Hepatocyte (in vitro differentiated cells): Measurements from ENCODE around the gene RBM4B. TPM values are rescaled to one million over a fixed set of nuclear protein-coding genes. Genes with fewer than 3 reads are reported as not detected.
A peak's percentile ranks its signal among the peaks of the same experiment; 100 is the strongest.

Experiments
- DNase-seq: peaks from one replicate; pipeline ENCODE4 v3.0.0-alpha.2; 2016; ENCODE audit warnings: low spot score
- H2AFZ ChIP-seq: fragments of 200-600 bp; sonication (generic); 2 replicates; pipeline ENCODE4 v1.6.0; 2016; ENCODE audit warnings: antibody characterized with exemption, mild to moderate bottlenecking
- H3K27ac ChIP-seq: fragments of 200-600 bp; sonication (generic); 2 replicates; pipeline ENCODE4 v1.5.1; 2016; ENCODE audit warnings: mild to moderate bottlenecking
- H3K27me3 ChIP-seq: fragments of 200-600 bp; sonication (generic); 2 replicates; pipeline ENCODE4 v1.6.1; 2016
- H3K36me3 ChIP-seq: fragments of 200-600 bp; sonication (generic); replicated peaks from 2 replicates; pipeline ENCODE4 v1.5.1; 2016; ENCODE audit warnings: low read depth; ENCODE audit not compliant: insufficient read depth
- H3K4me1 ChIP-seq: fragments of 200-600 bp; sonication (generic); 2 replicates; pipeline ENCODE4 v1.5.1; 2016; ENCODE audit warnings: mild to moderate bottlenecking, moderate library complexity; ENCODE audit not compliant: insufficient read depth
- H3K4me2 ChIP-seq: fragments of 200-600 bp; sonication (generic); 2 replicates; pipeline ENCODE4 v1.6.0; 2016
- H3K4me3 ChIP-seq: fragments of 200-600 bp; sonication (generic); 2 replicates; pipeline ENCODE4 v1.5.1; 2016; ENCODE audit warnings: mild to moderate bottlenecking
- H3K79me2 ChIP-seq: fragments of 200-600 bp; sonication (generic); 2 replicates; pipeline ENCODE4 v1.6.0; 2017; ENCODE audit warnings: mild to moderate bottlenecking
- H3K9me2 ChIP-seq: fragments of 200-600 bp; sonication (generic); replicated peaks from 2 replicates; pipeline ENCODE4 v1.6.0; 2017; ENCODE audit warnings: mild to moderate bottlenecking; ENCODE audit not compliant: insufficient read depth
- H3K9me3 ChIP-seq: fragments of 200-600 bp; sonication (generic); 2 replicates; pipeline ENCODE4 v1.5.1; 2016; ENCODE audit warnings: low read depth, mild to moderate bottlenecking
- H4K20me1 ChIP-seq: fragments of 200-600 bp; sonication (generic); 2 replicates; pipeline ENCODE4 v1.6.0; 2016; ENCODE audit warnings: mild to moderate bottlenecking; ENCODE audit not compliant: insufficient read depth, poor library complexity, severe bottlenecking
- EZH2 ChIP-seq: fragments of 200-600 bp; sonication (generic); IDR thresholded peaks from 2 replicates; pipeline ENCODE4 v1.6.1; 2016; ENCODE audit warnings: antibody characterized with exemption, mild to moderate bottlenecking, borderline replicate concordance
- EZH2phosphoT487 ChIP-seq: fragments of 200-600 bp; sonication (generic); IDR thresholded peaks from one replicate; pipeline ENCODE4 v1.6.1; 2018; ENCODE audit warnings: antibody characterized with exemption, mild to moderate bottlenecking, low read depth, moderate library complexity; ENCODE audit not compliant: unreplicated experiment, severe bottlenecking
- WGBS: methylation state at CpG from one replicate; pipeline ENCODE4 v1.1.6; 2016; ENCODE audit warnings: low lambda C conversion rate; ENCODE audit errors: missing lambda C conversion rate; 5-methylcytosine and 5-hydroxymethylcytosine counted together
- polyA plus RNA-seq: library from polyadenylated mRNA; unstranded; fragments of >200 nt; fragmentation: Nextera tagmentation; extraction: Ambion mirVana; gene quantifications from 2 replicates; pipeline ENCODE4 v1.2.1, GENCODE V29; 2016
- small RNA-seq: library from RNA; depleted of rRNA; stranded (forward); fragments of <200 nt; gene quantifications from one replicate; pipeline ENCODE3, GENCODE V24; 2014
- total RNA-seq: library from RNA; depleted of rRNA; stranded (reverse); fragments of >200 nt; gene quantifications from 2 replicates; pipeline ENCODE4 v1.2.3, GENCODE V29; 2014
- TF ChIP-seq, protein P1 (sequence below): fragments of 200-600 bp; sonication (generic); IDR thresholded peaks from 2 replicates; pipeline ENCODE4 v1.5.1; 2016; ENCODE audit warnings: antibody characterized with exemption, mild to moderate bottlenecking; ENCODE audit not compliant: poor library complexity

Gene RBM4B
- total and polyA plus RNA-seq, 2 experiments from 2014 or later = 25.7 to 33.4 TPM

DNA sequence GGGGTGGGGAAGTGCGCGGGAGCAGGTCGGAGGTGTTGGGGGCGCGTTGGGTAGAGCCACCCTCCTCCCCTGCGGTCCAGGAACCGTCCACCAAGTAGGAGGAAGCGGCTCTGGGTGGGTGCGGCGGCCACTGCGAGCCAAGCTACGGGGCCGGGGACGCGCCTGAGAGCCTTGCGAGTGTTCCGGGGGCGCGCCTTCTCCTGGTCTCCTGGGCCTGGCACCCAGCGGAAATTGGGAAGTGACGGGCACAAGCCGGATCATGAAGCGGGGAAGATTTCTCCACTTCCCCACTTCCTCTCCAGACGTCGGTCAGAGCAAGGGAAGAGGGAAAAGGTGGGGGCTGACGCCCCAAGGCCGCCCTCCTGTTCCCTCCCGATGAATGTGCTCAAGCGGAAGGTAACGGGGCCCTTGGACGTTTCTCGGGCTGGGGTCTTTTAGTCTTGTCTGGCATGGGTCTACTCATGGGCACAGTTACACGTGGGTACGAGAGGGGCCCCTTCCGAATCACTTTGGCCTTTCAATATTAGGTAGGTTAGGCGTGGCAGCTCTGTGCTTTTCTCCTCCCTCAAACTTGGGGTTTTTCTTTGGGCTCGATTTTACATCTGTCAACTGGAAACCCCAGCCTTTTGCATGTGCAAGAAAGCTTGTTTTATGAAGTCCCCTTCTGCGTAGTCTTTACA, 60.4 kb downstream of the RBM4B start:
- DNase-seq = no peak
- Histone ChIP-seq H2AFZ (peak overlapping the region; percentile 33), H3K79me2 (peaks cover 61% of the 10 kb centered on the region), H3K27ac (peak overlapping the region; percentile 92), H3K9me3 (no peaks in the 10 kb centered on the region), H3K36me3 (no peaks in the 10 kb centered on the region), H3K27me3 (no peaks in the 10 kb centered on the region), H3K9me2 (no peaks in the 10 kb centered on the region), H4K20me1 (peaks cover 52% of the 10 kb centered on the region), H3K4me2 (peak overlapping the region; percentile 98), H3K4me1 (peaks cover 16% of the 10 kb centered on the region), H3K4me3 (peak overlapping the region; percentile 51)
- 2% methylated on average over 38 of the region's 38 CpGs for WGBS
- TF ChIP-seq EZH2phosphoT487 (no peak), EZH2 (no peak)
- TF ChIP-seq, protein P1, sequence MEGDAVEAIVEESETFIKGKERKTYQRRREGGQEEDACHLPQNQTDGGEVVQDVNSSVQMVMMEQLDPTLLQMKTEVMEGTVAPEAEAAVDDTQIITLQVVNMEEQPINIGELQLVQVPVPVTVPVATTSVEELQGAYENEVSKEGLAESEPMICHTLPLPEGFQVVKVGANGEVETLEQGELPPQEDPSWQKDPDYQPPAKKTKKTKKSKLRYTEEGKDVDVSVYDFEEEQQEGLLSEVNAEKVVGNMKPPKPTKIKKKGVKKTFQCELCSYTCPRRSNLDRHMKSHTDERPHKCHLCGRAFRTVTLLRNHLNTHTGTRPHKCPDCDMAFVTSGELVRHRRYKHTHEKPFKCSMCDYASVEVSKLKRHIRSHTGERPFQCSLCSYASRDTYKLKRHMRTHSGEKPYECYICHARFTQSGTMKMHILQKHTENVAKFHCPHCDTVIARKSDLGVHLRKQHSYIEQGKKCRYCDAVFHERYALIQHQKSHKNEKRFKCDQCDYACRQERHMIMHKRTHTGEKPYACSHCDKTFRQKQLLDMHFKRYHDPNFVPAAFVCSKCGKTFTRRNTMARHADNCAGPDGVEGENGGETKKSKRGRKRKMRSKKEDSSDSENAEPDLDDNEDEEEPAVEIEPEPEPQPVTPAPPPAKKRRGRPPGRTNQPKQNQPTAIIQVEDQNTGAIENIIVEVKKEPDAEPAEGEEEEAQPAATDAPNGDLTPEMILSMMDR = no peak

DNA sequence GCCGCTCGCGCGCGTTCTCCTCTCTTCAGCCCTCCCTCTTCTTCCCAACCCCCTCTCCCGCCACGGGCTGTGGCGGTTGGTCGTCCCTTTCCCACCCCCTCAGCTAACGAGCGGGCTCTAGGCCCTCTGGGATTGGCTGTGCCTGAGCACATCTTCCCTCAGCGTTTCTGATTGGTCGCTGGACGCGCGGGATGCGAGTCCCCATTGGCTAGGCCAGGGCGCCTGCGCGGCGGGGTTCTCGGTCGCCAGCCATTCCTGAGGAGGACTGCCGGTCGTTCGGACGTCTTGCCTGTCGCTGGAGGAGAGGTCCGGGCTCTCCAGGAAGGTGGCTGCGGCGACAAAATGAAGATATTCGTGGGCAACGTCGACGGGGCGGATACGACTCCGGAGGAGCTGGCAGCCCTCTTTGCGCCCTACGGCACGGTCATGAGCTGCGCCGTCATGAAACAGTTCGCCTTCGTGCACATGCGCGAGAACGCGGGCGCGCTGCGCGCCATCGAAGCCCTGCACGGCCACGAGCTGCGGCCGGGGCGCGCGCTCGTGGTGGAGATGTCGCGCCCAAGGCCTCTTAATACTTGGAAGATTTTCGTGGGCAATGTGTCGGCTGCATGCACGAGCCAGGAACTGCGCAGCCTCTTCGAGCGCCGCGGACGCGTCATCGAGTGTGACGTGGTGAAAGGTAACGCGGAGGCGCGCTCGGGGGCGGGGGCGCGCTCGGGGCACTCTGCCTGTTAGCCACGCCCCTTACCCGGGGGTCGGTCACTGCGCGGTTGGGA, 61.1 kb downstream of the RBM4B start, which contains the start of gene RBM14:
RBM14 (plus strand) TSS at position 252 of the 776 bp plus-strand sequence; CDS start at position 343, 91 bp downstream.
- Histone ChIP-seq H3K9me3 (no peaks in the 10 kb centered on the region), H4K20me1 (peaks cover 45% of the 10 kb centered on the region), H3K27ac (peak within 1 kb of the TSS; percentile 96), H3K4me2 (peak within 1 kb of the TSS; percentile 98), H3K79me2 (peaks cover 54% of the 10 kb centered on the region), H2AFZ (peak within 1 kb of the TSS; percentile 68), H3K36me3 (no peaks in the 10 kb centered on the region), H3K4me3 (peak within 1 kb of the TSS; percentile 51), H3K4me1 (peaks cover 16% of the 10 kb centered on the region), H3K27me3 (no peaks in the 10 kb centered on the region), H3K9me2 (no peaks in the 10 kb centered on the region)
- WGBS = under 1% methylated on average over 85 of the region's 90 CpGs
- TF ChIP-seq, protein P1 = no peak
- no peak for TF ChIP-seq EZH2phosphoT487
- no peak for TF ChIP-seq EZH2
- peak; percentile 100 for DNase-seq

Small RNA genes within 50 kb of the gene (small RNA-seq; reads per million reads assigned to genes)
- gene RN7SL12P (not detected), gene RNU4-39P (not detected)

Other genes starting within 250 kb of the RBM4B start
- gene MRPL11, start 239.0 kb downstream of the RBM4B start, total RNA-seq = 45.6 and 60.6 TPM in 2 replicates
- gene MRPL11, start 239.0 kb downstream of the RBM4B start, polyA plus RNA-seq = 57.1 and 59.8 TPM in 2 replicates
- gene PELI3, start 211.0 kb downstream of the RBM4B start, total RNA-seq = 5.5 and 6.7 TPM in 2 replicates
- gene PELI3, start 211.0 kb downstream of the RBM4B start, polyA plus RNA-seq = 5.5 and 10.9 TPM in 2 replicates
- 46.0 and 56.0 TPM in 2 replicates for gene DPP3, start 197.5 kb downstream of the RBM4B start, total RNA-seq
- 54.8 and 57.3 TPM in 2 replicates for gene DPP3, start 197.5 kb downstream of the RBM4B start, polyA plus RNA-seq
- gene BBS1, start 167.3 kb downstream of the RBM4B start, total RNA-seq = 25.1 and 33.4 TPM in 2 replicates
- gene BBS1, start 167.3 kb downstream of the RBM4B start, polyA plus RNA-seq = 27.7 and 33.9 TPM in 2 replicates
- 10.3 and 11.5 TPM in 2 replicates for gene ZDHHC24, start 131.8 kb downstream of the RBM4B start, total RNA-seq
- gene ZDHHC24, start 131.8 kb downstream of the RBM4B start, polyA plus RNA-seq = 16.9 and 18.3 TPM in 2 replicates
- gene ACTN3, start 131.0 kb downstream of the RBM4B start, total RNA-seq = not detected in 2 replicates
- 0.09 and 0.58 TPM in 2 replicates for gene ACTN3, start 131.0 kb downstream of the RBM4B start, polyA plus RNA-seq
- gene CTSF, start 109.3 kb downstream of the RBM4B start, total RNA-seq = 0.60 and 0.64 TPM in 2 replicates
- 1.1 and 1.5 TPM in 2 replicates for gene CTSF, start 109.3 kb downstream of the RBM4B start, polyA plus RNA-seq
- gene CCDC87, start 84.8 kb downstream of the RBM4B start, total RNA-seq = 0.36 and 0.53 TPM in 2 replicates
- gene CCDC87, start 84.8 kb downstream of the RBM4B start, polyA plus RNA-seq = 0.22 TPM in 1 of 2 replicates, not detected in the other
- gene CCS, start 84.7 kb downstream of the RBM4B start, total RNA-seq = 32.2 and 41.5 TPM in 2 replicates
- 97.8 and 127 TPM in 2 replicates for gene CCS, start 84.7 kb downstream of the RBM4B start, polyA plus RNA-seq
- 29.5 and 31.1 TPM in 2 replicates for gene RBM14, start 61.3 kb downstream of the RBM4B start, total RNA-seq
- gene RBM14, start 61.3 kb downstream of the RBM4B start, polyA plus RNA-seq = 66.3 and 70.7 TPM in 2 replicates
- 129 and 150 TPM in 2 replicates for gene RBM4, start 39.2 kb downstream of the RBM4B start, total RNA-seq
- gene RBM4, start 39.2 kb downstream of the RBM4B start, polyA plus RNA-seq = 139 and 151 TPM in 2 replicates
- 115 and 152 TPM in 2 replicates for gene SPTBN2, start 51.3 kb upstream of the RBM4B start, total RNA-seq
- gene SPTBN2, start 51.3 kb upstream of the RBM4B start, polyA plus RNA-seq = 177 and 183 TPM in 2 replicates
- gene RCE1, start 165.6 kb upstream of the RBM4B start, total RNA-seq = 19.8 and 27.0 TPM in 2 replicates
- gene RCE1, start 165.6 kb upstream of the RBM4B start, polyA plus RNA-seq = 41.4 and 42.2 TPM in 2 replicates
- 12.5 and 15.8 TPM in 2 replicates for gene LRFN4, start 179.2 kb upstream of the RBM4B start, total RNA-seq
- 14.3 and 30.2 TPM in 2 replicates for gene LRFN4, start 179.2 kb upstream of the RBM4B start, polyA plus RNA-seq